Measurements from ENCODE around the gene SRP68.
A peak's percentile ranks its signal among the peaks of the same experiment; 100 is the strongest.

SRP68 gene

DNA sequence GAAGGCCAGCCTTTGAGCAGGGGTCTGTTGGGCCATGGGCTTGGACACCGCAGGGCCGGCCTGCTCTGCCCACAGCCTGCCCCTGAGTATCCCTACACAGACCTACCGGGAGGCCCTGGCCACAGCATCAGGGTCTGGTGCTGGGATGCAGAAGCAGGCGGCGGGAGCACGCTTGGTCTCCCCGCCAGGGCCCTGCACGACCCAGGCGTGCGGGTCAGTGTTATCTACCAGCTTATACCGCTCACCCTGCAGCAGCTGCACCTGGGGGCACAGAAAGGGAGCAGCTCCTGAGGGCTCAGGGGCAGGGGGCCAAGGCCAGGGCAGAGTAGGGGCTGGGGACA lies 54.0 kb downstream of the SRP68 start:
- DNase-seq (ENCODE audit: low read depth in 2 of 2): no peak

DNA sequence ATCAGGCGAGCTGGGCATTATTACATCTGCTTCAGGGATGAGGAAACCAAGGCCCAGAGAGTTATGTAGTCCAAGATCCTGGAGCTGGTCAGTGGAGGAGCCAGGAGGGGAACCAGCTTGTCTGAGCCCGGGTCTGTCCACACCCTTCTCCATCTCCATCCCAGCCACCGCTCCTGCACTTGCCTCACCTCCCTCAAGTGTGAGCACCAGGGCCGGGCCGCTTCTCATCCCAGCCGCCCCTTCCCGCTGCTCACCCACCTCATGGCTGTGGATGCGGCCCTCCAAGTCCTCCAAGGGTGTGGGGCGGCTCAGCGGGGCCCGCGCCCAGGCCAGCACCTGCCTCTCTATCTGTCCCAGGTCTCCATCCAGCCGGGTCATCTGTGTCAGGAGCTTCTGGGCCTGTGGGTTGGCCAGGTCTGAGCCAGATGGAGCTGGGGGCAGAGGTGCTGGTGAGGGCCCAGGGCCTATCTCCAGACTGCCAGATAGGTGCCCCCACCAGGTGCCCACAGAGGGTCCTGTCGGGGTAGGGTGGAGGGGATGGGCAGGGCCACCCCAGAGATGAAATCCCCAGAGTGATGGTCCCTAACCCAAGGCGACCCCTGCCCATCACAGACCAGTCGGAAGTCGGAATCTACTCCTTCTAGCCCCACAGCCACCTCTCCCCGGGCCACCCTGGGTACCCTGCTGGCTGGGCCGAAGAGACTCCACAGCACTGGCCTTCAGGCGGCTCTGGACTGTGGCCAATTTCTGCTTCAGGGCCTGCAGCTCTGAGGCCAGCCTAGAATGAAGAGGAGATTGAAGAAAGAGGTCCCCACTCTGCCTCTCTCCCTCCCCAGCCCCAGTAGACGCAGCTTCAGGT lies 54.6 kb downstream of the SRP68 start:
- no peak for DNase-seq (ENCODE audit: low read depth in 2 of 2)

GRCh38 chr17:76014925-76015261 lies 57.4 kb downstream of the SRP68 start:
- no peak for DNase-seq (ENCODE audit: low read depth in 2 of 2)

DNA sequence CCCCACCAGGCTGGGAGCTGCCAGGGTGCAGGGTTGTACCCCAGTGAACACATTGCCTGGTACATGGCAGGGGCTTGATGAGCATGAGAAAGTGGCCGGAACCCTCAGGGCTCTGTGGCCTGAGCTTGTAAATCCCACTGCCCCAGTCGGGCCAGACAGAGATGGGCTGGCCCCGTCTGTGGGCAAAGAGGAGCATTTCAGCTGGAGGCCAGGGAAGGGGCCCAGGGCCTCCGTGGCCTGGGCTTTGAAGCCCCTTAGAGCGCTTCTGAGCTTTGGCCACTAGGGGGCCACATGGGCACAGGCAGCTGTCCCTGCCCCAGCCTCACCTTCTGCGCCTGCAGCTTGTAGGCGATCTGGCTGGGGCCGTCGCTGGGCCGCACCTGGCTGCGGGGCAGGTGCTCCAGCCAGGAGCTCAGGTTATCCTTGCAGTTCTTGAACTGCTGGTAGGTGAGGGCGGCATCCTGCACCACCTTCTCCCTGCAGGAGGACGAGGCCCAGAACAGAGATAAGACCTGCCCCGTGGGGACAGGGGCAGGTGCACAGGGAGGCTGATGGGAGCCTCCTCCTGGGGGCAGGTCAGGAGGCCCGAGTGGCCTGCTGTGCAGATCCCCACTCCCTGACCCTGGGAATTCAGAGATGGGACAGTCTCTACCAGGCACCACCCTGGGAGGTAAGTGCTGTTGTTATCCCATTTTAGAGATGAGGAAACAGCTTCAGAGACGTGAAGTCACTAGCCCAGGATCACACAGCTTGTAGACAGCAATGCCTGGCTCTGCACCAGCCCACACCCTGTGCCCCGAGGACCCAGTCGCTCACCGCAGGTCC lies 58.0 kb downstream of the SRP68 start:
- peak; percentile 45 to 58 for DNase-seq (ENCODE audit: low read depth in 2 of 2)

GRCh38 chr17:76013377-76013932 lies 58.9 kb downstream of the SRP68 start:
- no peak for DNase-seq (ENCODE audit: low read depth in 2 of 2)

DNA sequence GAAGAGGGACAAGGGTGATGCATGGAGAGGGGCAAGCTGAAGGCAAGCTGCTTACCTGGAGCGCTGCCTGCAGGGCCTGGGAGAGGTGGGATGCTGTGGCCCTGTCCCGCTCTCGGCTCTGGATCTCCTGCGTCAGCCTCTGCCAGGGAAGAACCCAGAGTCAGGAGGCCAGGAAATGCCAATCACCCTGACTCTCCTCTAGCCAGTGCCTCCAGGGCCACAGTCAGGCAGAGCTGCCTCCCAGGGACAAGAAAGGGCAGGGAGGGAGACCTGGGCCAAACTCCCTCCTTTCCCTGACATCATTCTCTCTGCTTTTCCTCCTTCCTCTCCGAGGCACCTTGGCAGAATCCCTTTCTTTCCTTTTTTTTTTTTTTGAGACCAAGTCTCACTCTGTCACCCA lies 60.4 kb downstream of the SRP68 start:
- DNase-seq (ENCODE audit: low read depth in 2 of 2): no peak

GRCh38 chr17:76009969-76010661 lies 62.2 kb downstream of the SRP68 start:
- DNase-seq (ENCODE audit: low read depth in 2 of 2): no peak

DNA sequence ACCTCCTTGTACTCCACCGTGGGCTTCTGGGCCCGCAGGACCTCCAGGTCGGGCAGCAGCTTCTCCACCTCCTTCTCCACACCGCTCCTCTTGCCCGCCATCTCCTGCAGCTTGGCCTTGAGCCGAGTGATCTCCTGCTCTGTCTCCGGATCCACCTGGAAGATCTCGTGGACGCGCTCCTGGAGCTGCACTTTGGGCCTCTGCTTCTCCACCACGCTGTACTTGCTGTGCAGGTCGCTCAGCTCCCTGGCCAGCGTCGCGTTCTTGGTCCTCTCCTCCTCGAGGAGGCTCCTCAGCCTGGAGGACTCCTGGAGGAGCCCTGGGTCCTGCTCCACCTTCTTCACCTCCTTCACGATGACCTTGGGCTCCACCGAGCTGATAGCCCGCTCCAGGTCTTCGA lies 62.9 kb downstream of the SRP68 start:
- DNase-seq (ENCODE audit: low read depth in 2 of 2): no peak

DNA sequence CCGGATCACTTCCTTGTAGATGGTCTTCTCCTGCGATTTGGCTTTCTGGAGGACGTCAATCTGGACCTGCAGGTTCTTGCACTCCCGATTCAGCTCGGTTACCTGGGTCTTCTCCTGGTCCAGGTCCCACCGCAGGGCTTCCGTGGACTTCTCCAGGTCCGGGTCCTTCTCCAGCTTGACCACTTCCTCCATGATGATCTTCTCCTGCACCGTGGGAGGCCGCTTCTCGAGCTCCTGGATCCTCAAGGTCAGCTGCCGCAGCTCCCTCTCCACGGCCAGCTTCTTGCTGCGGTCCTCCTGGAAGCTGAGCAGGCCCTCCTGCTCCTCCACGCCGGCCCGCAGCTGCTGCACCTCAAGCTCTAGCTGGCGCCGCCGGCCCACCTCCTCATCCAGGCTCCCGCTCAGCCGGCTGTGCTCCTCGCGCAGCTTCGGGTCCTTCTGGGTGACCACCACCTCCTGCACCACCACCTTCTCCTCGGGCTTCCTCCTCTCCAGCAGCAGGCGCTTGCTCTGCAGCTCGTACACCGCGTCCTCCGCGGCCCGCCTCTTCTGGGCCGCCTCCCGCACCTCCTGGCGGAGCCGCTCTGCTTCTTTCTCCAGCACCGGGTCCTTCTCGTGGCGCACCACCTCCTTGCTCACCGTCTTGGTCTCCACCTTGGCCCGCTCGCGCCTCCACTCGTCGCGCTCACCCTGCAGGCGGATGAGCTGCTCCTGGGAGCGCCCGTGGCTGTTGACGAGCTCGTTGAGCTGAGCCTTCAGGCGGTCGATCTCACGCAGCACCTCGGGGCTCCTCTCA lies 63.5 kb downstream of the SRP68 start:
- no peak for DNase-seq (ENCODE audit: low read depth in 2 of 2)

DNA sequence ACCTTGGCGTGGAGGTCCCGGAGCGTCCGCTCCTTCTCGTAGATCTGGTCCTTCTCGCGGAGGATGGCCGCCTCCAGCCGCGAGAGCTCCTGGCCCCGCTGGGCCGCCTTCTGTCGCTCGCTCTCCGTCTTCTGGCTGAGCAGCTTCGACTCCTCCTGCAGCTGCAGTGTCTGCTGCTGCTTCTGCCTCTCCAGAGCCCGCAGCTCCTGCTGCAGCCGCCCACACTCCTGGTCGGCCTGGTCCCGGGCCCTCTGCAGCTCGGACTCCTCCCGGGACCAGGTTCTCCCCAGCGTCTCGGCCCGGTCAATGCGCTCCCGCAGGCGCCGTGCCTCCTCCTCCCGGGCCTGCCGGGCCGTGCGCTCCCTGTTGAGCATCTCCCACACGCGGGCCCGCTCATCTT lies 64.1 kb downstream of the SRP68 start:
- DNase-seq (ENCODE audit: low read depth in 2 of 2): no peak

- DNase-seq (ENCODE audit: low read depth in 2 of 2): no peak
These were observed 64.5 kb downstream of the SRP68 start for GRCh38 chr17:76007850-76008165.

DNA sequence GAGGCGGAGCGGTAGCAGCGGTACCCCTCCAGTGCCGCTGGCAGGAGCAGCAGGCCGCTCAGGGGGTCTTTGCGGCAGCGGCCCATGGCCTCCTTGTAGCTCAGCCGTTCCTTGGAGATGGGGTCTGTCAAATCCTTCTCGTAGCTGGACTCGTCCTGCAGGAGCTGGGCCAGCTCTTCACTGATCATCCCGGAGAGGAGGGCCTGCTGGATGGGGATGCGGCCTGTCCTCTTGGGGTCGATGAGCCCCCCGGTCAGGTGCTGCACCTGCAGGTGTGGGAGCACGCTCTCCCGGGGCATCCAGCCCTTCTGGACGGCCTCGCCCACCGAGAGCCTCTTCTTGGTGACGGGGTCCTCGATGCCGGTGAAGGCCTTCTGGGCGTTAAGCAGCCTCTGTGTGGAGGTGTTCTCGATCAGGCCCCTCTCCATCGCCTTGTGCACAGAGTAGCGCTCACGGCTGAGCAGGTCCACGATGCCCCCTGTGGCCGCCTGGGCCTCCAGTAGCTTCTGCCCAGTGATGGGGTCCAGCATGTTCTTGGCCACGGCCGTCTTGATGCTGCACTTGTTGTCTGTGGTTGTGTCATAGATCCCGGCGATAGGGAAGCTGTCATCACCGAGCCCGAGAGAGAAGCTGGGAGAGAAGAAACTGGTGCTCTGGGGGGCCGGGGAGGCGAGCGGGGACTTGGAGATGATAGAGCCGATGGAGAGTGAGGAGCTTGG lies 65.0 kb downstream of the SRP68 start:
- DNase-seq (ENCODE audit: low read depth in 2 of 2): no peak

- peak; percentile 64 to 81 for DNase-seq (ENCODE audit: low read depth in 2 of 2)
These were observed 66.8 kb downstream of the SRP68 start for GRCh38 chr17:76005263-76006149.

DNA sequence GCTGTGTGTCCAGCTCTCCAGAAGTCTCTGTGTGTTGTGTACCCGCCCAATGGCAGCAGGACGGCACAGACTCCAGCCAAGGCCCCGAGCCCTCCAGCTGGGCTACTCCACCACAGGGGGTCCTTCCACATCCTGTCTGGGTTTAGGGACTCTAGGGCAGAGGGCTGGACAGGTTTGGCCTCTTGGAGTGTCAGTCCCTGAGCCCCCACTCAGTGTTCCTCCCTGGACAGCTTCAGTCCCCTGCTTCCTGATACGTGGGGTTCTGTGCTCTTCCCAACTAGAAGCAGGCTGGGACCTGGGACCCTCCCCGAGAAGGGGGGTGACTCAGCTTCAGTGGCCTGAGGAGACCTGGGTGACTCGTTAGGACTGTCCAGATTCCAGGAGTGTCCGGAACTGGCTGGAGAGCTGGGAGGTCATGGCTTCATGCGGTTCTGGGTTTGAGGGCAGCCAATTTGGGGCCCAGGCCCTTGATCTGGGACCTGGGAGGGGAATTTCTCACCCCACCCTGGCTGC lies 67.5 kb downstream of the SRP68 start:
- no peak for DNase-seq (ENCODE audit: low read depth in 2 of 2)

GRCh38 chr17:76003915-76004314 lies 68.4 kb downstream of the SRP68 start:
- DNase-seq (ENCODE audit: low read depth in 2 of 2): no peak

DNA sequence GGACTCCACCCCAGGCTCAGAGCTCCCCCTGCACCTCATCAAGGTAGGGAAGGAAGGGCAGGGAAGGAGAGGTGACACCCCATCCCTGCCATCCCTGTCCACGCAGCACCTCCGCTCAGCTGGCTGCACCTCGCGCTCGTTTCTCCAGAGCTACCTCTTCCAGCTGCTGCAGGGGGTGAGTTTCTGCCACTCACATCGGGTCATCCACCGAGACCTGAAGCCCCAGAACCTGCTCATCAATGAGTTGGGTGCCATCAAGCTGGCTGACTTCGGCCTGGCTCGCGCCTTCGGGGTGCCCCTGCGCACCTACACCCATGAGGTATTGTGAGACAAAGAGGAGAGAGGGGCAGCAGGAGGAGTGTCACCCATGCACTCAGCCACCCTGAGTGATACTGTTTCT lies 70.2 kb downstream of the SRP68 start:
- DNase-seq (ENCODE audit: low read depth in 2 of 2): no peak

DNA sequence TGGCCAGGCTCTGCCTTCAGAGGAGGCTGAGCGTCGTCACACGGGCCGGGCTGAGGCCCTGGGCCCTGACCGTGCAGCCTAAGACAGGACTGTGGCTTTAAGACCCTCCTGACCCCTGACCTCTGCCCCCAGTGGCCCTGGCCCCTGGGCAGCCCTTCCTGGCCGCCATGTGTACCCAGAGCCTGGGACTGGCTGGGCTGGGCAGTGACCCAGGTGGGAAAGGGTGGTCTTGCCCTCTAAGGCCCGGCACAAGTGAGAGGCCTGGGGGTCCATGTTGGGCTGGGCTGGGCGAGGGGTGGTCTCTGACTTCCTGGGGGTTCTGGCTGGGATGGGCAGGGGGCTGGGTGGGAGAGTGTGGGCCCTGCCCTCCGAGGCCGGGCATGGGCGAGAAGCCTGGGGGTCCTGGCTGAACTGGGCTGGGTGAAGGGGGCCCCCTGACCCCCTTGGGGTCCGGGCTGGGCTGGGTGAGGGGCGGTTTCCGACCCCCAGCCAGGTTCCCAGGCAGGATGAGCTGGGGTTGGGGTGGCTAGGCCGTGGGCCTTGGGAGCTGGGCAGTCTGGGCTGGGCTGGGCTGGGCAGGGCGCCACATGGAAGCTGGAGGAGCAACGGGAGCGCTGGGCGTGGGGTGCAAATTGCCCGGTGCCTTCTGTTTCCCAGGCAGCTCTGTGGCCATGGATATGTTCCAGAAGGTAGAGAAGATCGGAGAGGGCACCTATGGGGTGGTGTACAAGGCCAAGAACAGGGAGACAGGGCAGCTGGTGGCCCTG lies 71.4 kb downstream of the SRP68 start, which contains the start of gene CDK3:
Gene CDK3 (plus strand): TSS at position 101 of the 767 bp plus-strand sequence. CDS start 571 bp downstream, at position 672.
- DNase-seq (ENCODE audit: low read depth in 2 of 2): no peak

- DNase-seq (ENCODE audit: low read depth in 2 of 2): peak; percentile 26 to 63
These were observed 72.1 kb downstream of the SRP68 start for GRCh38 chr17:76000016-76000754.
